GM21529 (cell line): Measurements from ENCODE around the gene TMEM238.
"Not testable (repeated sequence)": the region's sequence is repeated elsewhere in the genome, so short reads cannot be mapped to it uniquely, and the experiment has no call there.

Experiments used
- ATAC-seq: cut with Tn5 transposase; IDR thresholded peaks from one replicate; pipeline ENCODE4 v1.9.1; 2021; ENCODE audit not compliant: unreplicated experiment

Gene TMEM238, protein sequence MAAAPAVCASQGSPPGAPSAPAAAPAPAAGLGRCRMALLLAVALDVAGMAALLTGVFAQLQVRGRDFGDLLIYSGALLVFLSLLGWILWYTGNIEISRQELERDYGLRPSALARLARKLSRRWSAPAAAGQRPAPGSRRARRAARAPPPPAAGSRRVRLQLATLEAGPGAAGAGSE

GRCh38 chr19:55384131-55384919 is at the start of gene TMEM238:
Gene TMEM238, minus strand, starts transcription at chr19:55384292. Its CDS starts 33 bp downstream, at chr19:55384259.
- no peak for ATAC-seq

DNA sequence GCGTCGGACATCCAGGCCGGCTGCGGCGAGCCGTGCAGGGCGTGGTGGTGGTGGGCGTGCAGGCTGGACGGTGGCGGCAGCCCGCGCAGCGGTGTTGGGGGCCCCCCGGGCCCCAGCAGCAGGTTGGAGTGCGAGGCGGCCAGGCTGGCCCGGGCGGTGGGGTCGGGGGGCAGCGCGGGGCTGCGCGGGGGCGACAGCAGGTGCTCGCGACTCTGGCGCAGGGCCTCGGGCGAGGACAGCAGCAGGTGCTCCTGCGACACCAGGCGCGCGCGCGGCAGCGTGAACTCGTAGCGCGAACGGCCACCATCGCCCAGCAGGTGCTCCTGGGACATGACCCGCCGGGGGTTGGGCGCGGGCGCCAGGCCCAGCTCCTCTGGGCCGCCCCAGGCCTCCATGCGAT is 49.2 kb upstream of the TMEM238 start:
- no peak for ATAC-seq

- ATAC-seq, result no peak
Measured at GRCh38 chr19:55432241-55432959, 48.3 kb upstream of the TMEM238 start.

DNA sequence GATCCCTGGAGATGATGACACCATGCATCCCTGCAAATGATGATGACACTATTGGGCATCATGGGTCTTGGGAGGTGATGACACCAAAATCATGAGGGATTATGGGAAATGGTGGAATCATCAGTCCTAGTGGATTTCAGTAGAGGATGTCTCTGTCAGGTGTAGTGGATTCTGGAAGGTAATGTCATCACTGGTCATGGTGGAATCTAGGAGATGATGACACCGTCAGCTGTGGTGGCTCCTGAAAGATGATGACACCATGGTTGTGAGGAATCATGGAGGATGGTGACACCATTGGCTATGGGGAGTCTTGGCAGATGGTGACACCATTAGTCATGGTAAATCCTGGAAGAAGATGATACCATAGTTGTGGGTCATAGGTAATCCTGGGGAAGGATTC is 47.1 kb upstream of the TMEM238 start:
- ATAC-seq, result no peak

- no peak for ATAC-seq
Measured at GRCh38 chr19:55426042-55426441, 42.0 kb upstream of the TMEM238 start.

GRCh38 chr19:55424518-55424917 is 40.4 kb upstream of the TMEM238 start:
- ATAC-seq, result no peak

GRCh38 chr19:55423225-55424005 is 39.3 kb upstream of the TMEM238 start:
- no peak for ATAC-seq

- not testable (repeated sequence) for ATAC-seq
Measured at GRCh38 chr19:55421281-55421680, 37.2 kb upstream of the TMEM238 start.

GRCh38 chr19:55419624-55420236 is 35.6 kb upstream of the TMEM238 start:
- ATAC-seq, result no peak

GRCh38 chr19:55419103-55419502 is 35.0 kb upstream of the TMEM238 start:
- no peak for ATAC-seq

DNA sequence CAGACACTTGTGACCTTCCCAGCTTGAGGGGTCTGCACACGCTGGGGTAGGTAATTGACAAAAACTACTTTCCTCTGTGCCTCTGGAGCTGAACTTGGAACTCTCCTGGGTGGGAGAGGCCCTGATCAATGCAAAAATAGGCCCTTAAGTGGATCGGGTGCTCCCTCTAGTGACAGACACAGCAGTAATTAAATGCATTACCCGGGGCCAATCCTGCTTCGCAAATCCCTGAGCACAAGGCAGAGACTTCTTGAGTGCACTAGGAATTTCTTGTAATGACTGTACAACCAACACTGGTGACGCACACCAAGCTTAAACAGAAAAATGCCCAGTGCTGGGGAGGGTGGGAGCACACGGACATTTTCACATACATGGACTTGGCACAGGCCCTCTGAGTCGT is 34.1 kb upstream of the TMEM238 start:
- no peak for ATAC-seq

GRCh38 chr19:55410168-55410567 is 26.1 kb upstream of the TMEM238 start:
- no peak for ATAC-seq

DNA sequence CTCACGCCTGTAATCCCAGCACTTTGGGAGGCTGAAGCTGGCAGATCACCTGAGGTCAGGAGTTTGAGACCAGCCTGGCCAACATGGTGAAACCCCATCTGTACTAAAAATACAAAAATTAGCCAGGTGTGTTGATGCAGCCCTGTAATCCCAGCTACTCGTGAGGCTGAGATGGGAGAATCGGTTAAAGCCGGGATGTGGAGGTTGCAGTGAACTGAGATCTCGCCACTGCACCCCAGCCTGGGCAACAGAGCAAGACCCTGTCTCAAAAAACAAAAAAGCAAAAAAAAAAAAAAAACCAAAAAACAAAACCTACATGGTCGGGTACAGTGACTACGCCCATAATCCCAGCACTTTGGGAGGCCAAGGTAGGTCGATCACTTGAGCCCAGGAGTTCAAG is 25.1 kb upstream of the TMEM238 start:
- ATAC-seq, result not testable (repeated sequence)

GRCh38 chr19:55408533-55408872 is 24.4 kb upstream of the TMEM238 start:
- no peak for ATAC-seq

- ATAC-seq, result peak; percentile 78
Measured at GRCh38 chr19:55407800-55408532, 23.9 kb upstream of the TMEM238 start.

DNA sequence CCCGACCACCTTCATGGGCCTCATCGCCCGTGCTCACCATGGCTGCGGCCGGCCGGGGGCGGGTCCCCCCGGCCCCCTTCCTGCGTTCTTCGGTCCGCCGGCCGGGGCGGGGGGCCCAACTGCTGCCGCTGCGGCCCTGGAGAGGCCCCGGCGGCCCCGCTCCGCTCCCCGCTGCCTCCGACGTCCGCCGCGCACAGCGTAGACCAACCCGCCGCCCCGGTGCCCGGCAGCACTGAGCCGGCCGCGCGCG is 23.4 kb upstream of the TMEM238 start, which contains the start of gene UBE2S:
UBE2S (minus strand) TSS at position 239 of the 250 bp plus-strand sequence; CDS start at position 40, 199 bp downstream.
- ATAC-seq, result peak; percentile 12

- ATAC-seq, result no peak
Measured at GRCh38 chr19:55406826-55407549, 22.9 kb upstream of the TMEM238 start.

DNA sequence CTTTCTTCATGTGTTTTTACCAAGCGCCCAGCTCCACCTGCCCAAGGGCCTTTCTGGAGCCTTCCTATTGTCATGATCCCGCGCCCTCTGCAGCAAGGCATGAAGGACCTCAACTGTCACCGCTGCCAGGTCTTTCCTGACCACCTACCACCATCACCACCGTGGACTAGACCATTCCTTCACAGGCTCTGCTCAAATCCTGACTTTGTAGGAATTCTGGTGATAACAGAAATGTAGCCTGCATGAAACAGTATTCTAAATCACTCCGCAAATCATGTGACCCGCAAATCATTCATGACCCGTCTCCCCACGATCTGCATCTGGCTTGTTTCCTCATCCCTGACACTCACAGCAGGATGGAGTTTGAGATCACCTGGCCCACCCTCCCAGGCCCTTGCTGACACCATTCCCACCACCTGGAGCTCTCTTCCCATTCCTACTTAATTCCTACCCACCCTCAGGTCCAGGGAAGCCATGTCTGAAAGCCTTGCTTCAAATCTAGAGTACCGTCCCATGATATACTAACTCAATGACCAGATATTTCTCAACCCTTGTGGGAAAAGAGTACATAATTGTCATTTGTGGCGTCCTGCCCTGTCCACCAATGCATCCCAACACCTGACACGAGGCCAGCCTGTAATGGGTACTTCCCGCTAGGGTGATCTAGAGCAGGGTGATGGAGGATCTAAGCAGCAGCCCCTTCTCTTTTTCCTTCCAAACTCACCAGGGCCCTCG is 22.2 kb upstream of the TMEM238 start:
- no peak for ATAC-seq

DNA sequence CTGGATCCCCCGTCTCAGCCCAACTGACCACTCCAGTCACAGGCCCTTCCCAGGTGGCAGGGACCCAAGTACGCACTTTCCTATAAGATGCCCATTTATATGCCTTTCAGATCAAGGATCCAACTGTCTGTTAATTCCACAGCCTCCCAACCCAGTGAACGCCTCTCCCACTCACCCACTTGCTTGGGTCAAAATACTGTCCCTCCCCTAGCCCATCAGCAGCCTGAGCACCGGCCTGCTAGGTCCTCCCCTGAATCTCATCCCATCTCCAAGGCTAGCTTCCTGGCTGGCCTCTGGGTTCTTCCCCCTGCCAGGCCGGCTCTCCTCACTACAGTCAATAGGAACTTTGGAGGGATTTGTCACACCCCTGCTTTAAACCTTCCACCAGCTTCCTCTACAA is 21.5 kb upstream of the TMEM238 start:
- ATAC-seq, result no peak
